GM18861 (cell line): ENCODE results near the gene JOSD2.

Experiments used
- ATAC-seq: cut with Tn5 transposase; IDR thresholded peaks from one replicate; pipeline ENCODE4 v1.9.1; 2021; ENCODE audit not compliant: unreplicated experiment

The JOSD2 gene

GRCh38 chr19:50514346-50515167 lies 3.6 kb upstream of the JOSD2 start:
- no peak for ATAC-seq

DNA sequence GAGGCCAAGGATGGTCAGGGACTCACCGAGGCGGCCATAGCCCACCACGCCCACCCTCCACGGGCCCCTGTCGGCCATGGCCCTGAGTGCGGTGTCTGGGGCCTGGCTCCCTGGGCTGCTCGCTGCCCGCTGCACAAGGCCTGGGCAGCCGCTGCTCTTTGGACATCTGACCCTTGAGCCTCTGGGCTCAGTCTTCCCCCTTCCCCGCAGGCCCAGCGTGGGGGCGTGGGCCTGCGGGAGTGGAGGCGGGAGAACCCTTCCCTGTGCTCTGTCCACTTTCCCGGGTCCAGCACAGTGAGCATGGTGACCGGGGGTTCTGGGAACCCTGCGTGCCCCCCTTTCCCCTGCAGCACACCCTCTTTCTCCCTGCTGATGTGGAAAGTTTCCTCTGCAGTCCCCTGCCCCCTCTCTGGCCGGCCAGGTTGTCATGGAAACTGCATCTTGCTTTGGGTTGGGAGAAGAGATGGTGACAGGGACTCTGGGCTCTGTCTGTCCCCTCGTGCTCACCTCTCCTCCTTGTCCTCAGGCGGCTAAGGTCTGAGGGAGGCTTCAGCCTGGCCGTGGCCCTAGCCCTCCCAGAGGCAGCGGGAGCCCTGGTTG lies 2.9 kb upstream of the JOSD2 start, which contains the start of gene ASPDH:
ASPDH (minus strand) TSS at position 168 of the 600 bp plus-strand sequence; CDS start at position 78, 90 bp downstream.
- no peak for ATAC-seq

DNA sequence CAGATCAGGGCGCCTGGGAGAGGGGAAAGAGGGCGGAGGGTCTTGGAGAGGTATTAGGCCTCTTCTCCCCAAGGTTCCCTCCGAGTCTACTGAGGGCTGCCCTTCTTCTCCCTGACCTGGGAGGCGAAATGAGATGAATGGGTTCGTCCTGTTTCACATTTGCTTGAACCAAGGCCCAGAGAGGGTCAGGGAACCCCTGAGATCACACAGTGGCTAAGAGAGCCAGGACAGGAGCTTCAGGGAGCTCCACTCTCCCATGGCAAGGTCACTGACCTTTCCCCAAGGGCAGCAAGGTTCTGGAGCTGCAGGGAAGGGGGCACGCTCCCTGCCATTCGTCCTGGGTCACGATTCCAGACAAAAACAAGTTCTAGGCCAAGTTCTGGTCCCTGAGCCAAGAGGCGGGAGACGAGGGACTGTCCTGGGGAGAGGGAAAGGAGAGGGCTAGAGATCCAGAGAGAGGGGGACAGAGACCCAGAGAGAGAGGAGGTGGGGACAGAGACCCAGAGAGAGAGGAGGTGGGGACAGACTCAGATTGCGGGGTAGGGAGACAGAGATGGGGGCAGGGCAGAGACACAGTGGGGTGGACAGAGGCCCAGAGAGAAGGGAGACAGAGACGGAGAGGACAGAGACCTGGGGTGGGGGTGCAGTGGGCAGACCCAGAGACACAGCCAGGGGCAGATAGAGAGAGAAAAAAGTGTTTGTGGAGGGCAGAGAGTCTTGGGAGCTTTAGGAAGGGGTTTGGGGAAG lies 2.2 kb upstream of the JOSD2 start:
- ATAC-seq: no peak

DNA sequence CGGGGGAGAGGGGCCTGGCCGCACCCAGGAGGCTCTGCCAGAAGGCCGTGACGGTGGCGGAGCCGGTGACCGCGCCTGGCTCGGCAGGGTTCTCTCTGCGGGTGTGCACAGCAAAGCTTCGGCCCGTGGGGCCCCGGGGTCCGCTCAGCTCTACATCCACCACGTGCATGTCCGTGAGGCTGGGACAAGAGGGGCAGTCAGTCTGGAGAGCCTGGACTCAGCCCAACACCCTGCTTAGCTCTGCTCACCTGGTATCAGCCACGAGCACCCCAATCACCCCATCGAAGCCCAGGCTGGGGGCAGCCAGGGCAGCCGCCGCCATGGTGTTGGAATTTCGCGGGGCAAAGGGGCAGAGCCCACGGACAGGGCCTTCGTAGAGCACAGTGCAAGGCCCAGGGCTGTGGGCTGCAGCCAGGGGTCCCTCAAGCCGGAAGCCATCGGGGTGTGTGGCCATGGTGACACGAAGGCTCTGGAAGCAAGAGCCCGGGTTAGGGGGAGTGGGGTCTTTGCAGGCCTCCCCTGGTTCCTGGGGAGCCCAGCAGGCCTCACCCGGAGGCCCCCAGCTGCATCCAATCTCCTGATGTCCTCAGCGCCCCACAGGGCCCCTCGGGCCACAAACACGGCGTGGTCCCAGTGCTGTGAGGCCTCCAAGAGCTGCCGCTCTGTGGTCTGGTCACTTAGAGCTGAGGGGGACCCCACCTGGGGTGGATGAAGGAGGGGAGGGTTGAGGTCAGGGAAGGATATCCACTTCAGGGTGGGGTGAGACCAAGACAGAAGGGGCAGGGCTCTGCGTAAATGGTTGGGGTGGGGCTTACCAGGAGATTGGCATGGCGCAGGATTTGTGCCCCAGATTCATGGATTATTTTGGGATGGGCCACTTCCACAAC lies 1.4 kb upstream of the JOSD2 start:
- no peak for ATAC-seq

DNA sequence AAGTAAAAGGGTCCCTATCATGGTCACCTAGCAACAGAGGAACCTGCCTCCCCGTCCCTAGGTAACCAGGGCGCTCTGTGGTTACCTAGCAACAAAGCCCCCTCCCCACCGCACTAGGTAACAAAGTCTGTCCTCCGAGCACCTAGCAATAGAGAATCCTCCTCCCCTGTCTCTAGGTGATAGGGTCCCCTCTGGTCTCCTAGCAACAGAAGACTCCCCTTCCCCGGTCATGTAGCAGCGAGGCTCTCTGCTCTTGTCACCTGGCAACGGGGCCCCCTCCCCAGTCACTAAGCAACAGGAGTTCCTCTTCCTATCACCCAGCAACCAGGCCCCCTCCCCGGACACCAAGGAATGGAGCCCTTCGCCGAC lies 307 bp downstream of the JOSD2 start:
- no peak for ATAC-seq

DNA sequence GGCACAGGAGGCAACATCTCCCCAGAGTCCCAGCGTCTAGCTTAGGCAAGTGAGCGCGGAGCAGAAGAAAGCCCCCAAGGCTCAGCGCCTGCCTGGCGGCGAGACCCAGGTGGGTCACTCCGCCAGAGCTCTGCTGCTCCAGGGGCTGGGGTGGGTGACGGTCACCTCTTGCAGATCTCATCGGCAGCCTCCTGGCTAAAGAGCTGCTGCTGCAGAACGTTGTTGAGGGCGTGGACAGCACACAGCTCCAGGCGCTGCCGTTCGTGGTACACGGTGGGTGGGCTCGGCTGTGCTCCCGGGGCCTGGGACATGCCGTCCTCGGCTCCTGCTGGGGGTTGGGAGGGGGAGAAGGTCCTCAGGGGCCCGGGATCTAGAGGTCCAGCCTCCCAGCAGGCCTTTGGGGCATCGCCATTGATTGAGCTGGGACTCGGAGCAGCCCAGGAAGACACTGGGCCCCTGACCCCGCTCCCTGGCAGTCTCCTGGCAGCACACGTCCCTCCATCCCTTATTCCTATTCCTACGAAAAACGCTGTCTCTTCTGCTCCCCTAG lies 795 bp downstream of the JOSD2 start:
- ATAC-seq: no peak

- no peak for ATAC-seq
Observed at GRCh38 chr19:50509366-50509765, 1.6 kb downstream of the JOSD2 start.

DNA sequence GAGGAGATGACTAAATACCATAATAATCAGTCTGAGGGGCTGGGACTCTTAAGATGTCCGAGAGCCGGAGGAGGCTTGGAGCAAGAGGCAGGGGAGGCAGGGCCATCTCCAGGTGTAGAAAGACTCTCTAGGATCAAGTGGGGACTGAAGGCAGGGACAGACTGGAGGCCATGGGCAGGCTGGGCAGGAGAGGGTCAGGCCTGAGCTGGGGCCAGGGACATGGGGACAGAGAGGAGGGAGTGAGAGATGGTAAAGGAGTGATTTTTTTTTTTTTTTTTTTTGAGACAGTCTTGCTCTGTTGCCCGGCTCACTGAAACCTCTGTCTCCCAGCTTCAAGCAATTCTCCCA lies 2.2 kb downstream of the JOSD2 start:
- ATAC-seq: no peak

- ATAC-seq: no peak
Observed at GRCh38 chr19:50507376-50507775, 3.6 kb downstream of the JOSD2 start.

DNA sequence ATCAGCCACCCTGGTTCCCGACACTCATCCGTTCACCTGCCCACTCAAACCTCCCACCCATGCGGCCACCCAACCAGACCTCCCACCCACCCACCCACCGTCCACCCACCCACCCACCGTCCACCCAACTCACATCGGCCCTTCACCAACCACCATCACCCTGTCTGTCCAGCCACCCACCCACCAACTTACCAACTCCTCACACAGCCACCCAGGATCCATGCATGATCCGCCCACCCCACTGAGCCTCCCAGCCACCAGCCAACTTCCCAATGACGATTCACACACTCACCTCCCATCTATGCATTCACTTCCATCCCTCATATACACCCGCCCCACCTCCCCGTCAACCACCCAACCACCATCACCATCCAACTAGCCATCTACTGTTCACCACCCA lies 4.3 kb downstream of the JOSD2 start:
- no peak for ATAC-seq

- no peak for ATAC-seq
Observed at GRCh38 chr19:50505856-50506611, 5.0 kb downstream of the JOSD2 start.

GRCh38 chr19:50501568-50502475 lies 9.2 kb downstream of the JOSD2 start:
- no peak for ATAC-seq

GRCh38 chr19:50501186-50501567 lies 9.8 kb downstream of the JOSD2 start:
- no peak for ATAC-seq

- ATAC-seq: no peak
Observed at GRCh38 chr19:50500753-50501151, 10.2 kb downstream of the JOSD2 start.

- ATAC-seq: no peak
Observed at GRCh38 chr19:50500060-50500752, 10.8 kb downstream of the JOSD2 start.

GRCh38 chr19:50498219-50499056 lies 12.6 kb downstream of the JOSD2 start:
- no peak for ATAC-seq

- ATAC-seq: no peak
Observed at GRCh38 chr19:50497022-50497405, 14.0 kb downstream of the JOSD2 start.
